HepG2 (cell line): ENCODE data around the gene HIPK2. TPM values are rescaled to one million over a fixed set of nuclear protein-coding genes. Genes with fewer than 3 reads are reported as not detected.

Experiments used
- CREB1 ChIP-seq, 2 experiments: fragments of 450-650 bp in 1 of 2; IDR thresholded peaks; 2 replicates each; pipeline ENCODE4 v1.6.1; 2016 to 2017; ENCODE audit warnings: control low read depth in 1 of 2, mild to moderate bottlenecking in 1 of 2, missing compliant biosample characterization in 1 of 2, missing genetic modification characterization in 1 of 2
- EED ChIP-seq: sonication (generic); formaldehyde crosslinking; IDR thresholded peaks from 2 replicates; pipeline ENCODE4 v1.5.0; 2020; ENCODE audit warnings: mild to moderate bottlenecking, missing genetic modification reagents
- HOXA3 ChIP-seq: sonication (generic); formaldehyde crosslinking; IDR thresholded peaks from 2 replicates; pipeline ENCODE4 v1.5.0; 2020; ENCODE audit warnings: missing genetic modification reagents
- KMT2A ChIP-seq: sonication (generic); formaldehyde crosslinking; IDR thresholded peaks from 2 replicates; pipeline ENCODE4 v1.4.0; 2020; ENCODE audit warnings: missing genetic modification reagents
- NFATC3 ChIP-seq: sonication (generic); formaldehyde crosslinking; IDR thresholded peaks from 2 replicates; pipeline ENCODE4 v1.5.1; 2020; ENCODE audit warnings: mild to moderate bottlenecking, missing genetic modification reagents
- NFE2L2 ChIP-seq: fragments of 150-350 bp; IDR thresholded peaks from 2 replicates; pipeline ENCODE4 v1.6.1; 2014; ENCODE audit warnings: low read length
- NFKB2 ChIP-seq: sonication (generic); formaldehyde crosslinking; IDR thresholded peaks from 2 replicates; pipeline ENCODE4 v1.4.0; 2020; ENCODE audit warnings: missing genetic modification reagents, borderline replicate concordance
- NFYC ChIP-seq: IDR thresholded peaks from 2 replicates; pipeline ENCODE4 v1.6.1; 2016; ENCODE audit warnings: missing genetic modification reagents, missing compliant biosample characterization
- NONO ChIP-seq, 2 experiments: fragments of 450-650 bp in 1 of 2; sonication (generic) in 1 of 2; formaldehyde crosslinking in 1 of 2; IDR thresholded peaks in 1 of 2; conservative IDR thresholded peaks in 1 of 2; 2 replicates each; pipeline versions ENCODE4 v1.6.1 to v1.8.0; 2017 to 2022; ENCODE audit warnings: mild to moderate bottlenecking in 1 of 2, missing genetic modification reagents in 1 of 2, moderate library complexity in 1 of 2
- PRDM4 ChIP-seq: sonication (generic); formaldehyde crosslinking; IDR thresholded peaks from 2 replicates; pipeline ENCODE4 v1.9.0; 2021; ENCODE audit warnings: missing genetic modification reagents, borderline replicate concordance
- RBAK ChIP-seq: sonication (generic); formaldehyde crosslinking; IDR thresholded peaks from 2 replicates; pipeline ENCODE4 v1.5.1; 2020; ENCODE audit warnings: mild to moderate bottlenecking, missing genetic modification reagents
- REPIN1 ChIP-seq: sonication (generic); formaldehyde crosslinking; IDR thresholded peaks from 2 replicates; pipeline ENCODE4 v1.8.0; 2022; ENCODE audit warnings: missing genetic modification reagents, low read depth, mild to moderate bottlenecking, borderline replicate concordance
- REXO4 ChIP-seq: sonication (generic); formaldehyde crosslinking; IDR thresholded peaks from 2 replicates; pipeline ENCODE4 v1.8.0; 2022; ENCODE audit warnings: missing genetic modification reagents, mild to moderate bottlenecking, borderline replicate concordance
- SALL2 ChIP-seq: sonication (generic); formaldehyde crosslinking; IDR thresholded peaks from 2 replicates; pipeline ENCODE4 v1.8.1; 2023; ENCODE audit warnings: mild to moderate bottlenecking, missing genetic modification reagents, inconsistent platforms
- SIN3A ChIP-seq: IDR thresholded peaks from 2 replicates; pipeline ENCODE4 v1.6.1; 2011; ENCODE audit warnings: low read depth, mild to moderate bottlenecking, control low read depth, low read length, borderline replicate concordance
- SMC3 ChIP-seq: IDR thresholded peaks from 2 replicates; pipeline ENCODE4 v1.6.1; 2011; ENCODE audit warnings: low read length, improper control_type of control experiment
- SNRNP70 ChIP-seq: fragments of 200-400 bp; formaldehyde crosslinking; IDR thresholded peaks from 2 replicates; pipeline ENCODE4 v1.6.1; 2017; ENCODE audit warnings: mild to moderate bottlenecking, low read depth, low read length, moderate library complexity
- SOX13 ChIP-seq, 3 experiments: fragments of 450-650 bp in 1 of 3; sonication (generic) in 1 of 3; formaldehyde crosslinking in 1 of 3; IDR thresholded peaks in 2 of 3; conservative IDR thresholded peaks in 1 of 3; 2 replicates each; pipeline versions ENCODE4 v1.5.0 to v1.6.1; 2016 to 2020; ENCODE audit warnings: antibody characterized with exemption in 1 of 3, mild to moderate bottlenecking in 1 of 3, missing compliant biosample characterization in 1 of 3, missing genetic modification reagents in 1 of 3, moderate library complexity in 1 of 3
- STAG1 ChIP-seq: sonication (generic); formaldehyde crosslinking; IDR thresholded peaks from 2 replicates; pipeline ENCODE4 v1.4.0; 2020; ENCODE audit warnings: missing genetic modification reagents
- ZNF121 ChIP-seq: sonication (generic); formaldehyde crosslinking; IDR thresholded peaks from 2 replicates; pipeline ENCODE4 v1.5.0; 2020; ENCODE audit warnings: mild to moderate bottlenecking, missing genetic modification reagents
- ZNF263 ChIP-seq: sonication (generic); formaldehyde crosslinking; IDR thresholded peaks from 2 replicates; pipeline ENCODE4 v1.4.0; 2020; ENCODE audit warnings: missing genetic modification reagents
- ZNF577 ChIP-seq: sonication (generic); formaldehyde crosslinking; IDR thresholded peaks from 2 replicates; pipeline ENCODE4 v1.4.0; 2020; ENCODE audit warnings: mild to moderate bottlenecking, low read depth, missing genetic modification reagents, borderline replicate concordance
- ZNF660 ChIP-seq: sonication (generic); formaldehyde crosslinking; IDR thresholded peaks from 2 replicates; pipeline ENCODE4 v1.5.1; 2020; ENCODE audit warnings: mild to moderate bottlenecking, low read depth, missing genetic modification reagents, borderline replicate concordance
- ZNF790 ChIP-seq: sonication (generic); formaldehyde crosslinking; IDR thresholded peaks from 2 replicates; pipeline ENCODE4 v1.8.0; 2022; ENCODE audit warnings: missing genetic modification reagents, mild to moderate bottlenecking, borderline replicate concordance
- polyA plus RNA-seq, 8 experiments: library from polyadenylated mRNA; depleted of rRNA in 3 of 8; stranded (reverse) in 7 of 8; unstranded in 1 of 8; fragments of >200 nt; fragmentation: Illumina TruSeq in 4 of 8; extraction: Trizol in 4 of 8; gene quantifications; 2 replicates each; pipeline versions ENCODE4 v1.2.1 to v1.2.3, GENCODE V29; 2011 to 2016; ENCODE audit warnings: low read depth in 4 of 8, missing spikeins in 1 of 8, mixed read lengths in 1 of 8; ENCODE audit not compliant: insufficient read depth in 1 of 8
- total RNA-seq, 5 experiments: library from RNA; depleted of rRNA; stranded (reverse); fragments of >200 nt; fragmentation: Illumina TruSeq; extraction: Trizol; gene quantifications; 2 replicates each; pipeline ENCODE4 v1.2.3, GENCODE V29; 2016; ENCODE audit warnings: low read depth in 1 of 5
- TF ChIP-seq, protein P1 (sequence below): sonication (generic); formaldehyde crosslinking; IDR thresholded peaks from 2 replicates; pipeline ENCODE4 v1.5.0; 2020; ENCODE audit warnings: mild to moderate bottlenecking, missing genetic modification reagents
- TF ChIP-seq, protein P2 (sequence below): sonication (generic); formaldehyde crosslinking; IDR thresholded peaks from 2 replicates; pipeline ENCODE4 v1.9.0; 2021; ENCODE audit warnings: missing genetic modification reagents, mild to moderate bottlenecking, borderline replicate concordance

Gene HIPK2
- total and polyA plus RNA-seq, 2 of the 13 experiments (the other 11 are each of a cell fraction or from before 2014, with no cell fraction given) = 14.4 to 20.2 TPM

DNA sequence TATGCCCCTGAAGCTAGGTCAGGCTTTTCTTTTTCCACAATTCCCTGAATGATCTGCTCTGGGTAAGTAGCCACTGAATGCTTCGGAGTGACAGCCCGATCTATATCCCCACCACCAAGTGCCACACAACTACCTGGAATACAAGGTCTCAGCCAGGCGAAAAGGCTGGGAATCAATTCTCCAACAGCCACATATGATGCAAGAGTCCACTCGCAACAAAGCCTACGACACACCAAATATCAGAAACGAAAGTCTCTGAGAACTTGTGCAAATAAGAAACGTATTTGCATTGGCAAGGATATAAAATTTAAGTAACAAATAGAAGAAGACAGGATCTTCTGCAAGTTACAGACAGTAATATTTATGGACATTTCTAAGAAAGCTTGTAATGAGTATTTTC is 5.7 kb downstream of the HIPK2 start (continued):
- TF ChIP-seq ZNF790 (no peak), EED (CRISPR knock-in tag) (no peak), ZNF660 (CRISPR knock-in tag) (no peak), STAG1 (CRISPR knock-in tag) (no peak), PRDM4 (CRISPR knock-in tag) (no peak), ZNF121 (CRISPR knock-in tag) (no peak), SIN3A (no peak), CREB1 (IDR thresholded peaks at IDR 0.05) (no peak), CREB1 (CRISPR knock-in tag; IDR thresholded peaks at IDR 0.05) (no peak), SALL2 (CRISPR knock-in tag) (no peak), RBAK (CRISPR knock-in tag) (no peak), SNRNP70 (no peak), NFYC (no peak), ZNF263 (CRISPR knock-in tag) (no peak), KMT2A (CRISPR knock-in tag) (peak; percentile 33; the same call in 1 of the 2 replicates), NFKB2 (CRISPR knock-in tag) (no peak), SOX13 (IDR thresholded peaks at IDR 0.05) (no peak), SOX13 (CRISPR knock-in tag; conservative IDR thresholded peaks at IDR 0.05 in 1 of 2, IDR thresholded peaks at IDR 0.05 in 1 of 2) (peak in 1 of 2 experiments; percentile 47; a peak in 1 of 4 replicates), HOXA3 (CRISPR knock-in tag) (peak; percentile 33; the same call in 1 of the 2 replicates), ZNF577 (CRISPR knock-in tag) (no peak), REPIN1 (0 out of 2 replicates have a peak, but pooled peaks have one; percentile 29), NFE2L2 (no peak), REXO4 (CRISPR knock-in tag) (no peak), NFATC3 (CRISPR knock-in tag) (no peak), SMC3 (0 out of 2 replicates have a peak, but pooled peaks have one; percentile 1), NONO (IDR thresholded peaks at IDR 0.05) (no peak), NONO (CRISPR knock-in tag; conservative IDR thresholded peaks at IDR 0.05) (no peak)
- TF ChIP-seq, protein P1, sequence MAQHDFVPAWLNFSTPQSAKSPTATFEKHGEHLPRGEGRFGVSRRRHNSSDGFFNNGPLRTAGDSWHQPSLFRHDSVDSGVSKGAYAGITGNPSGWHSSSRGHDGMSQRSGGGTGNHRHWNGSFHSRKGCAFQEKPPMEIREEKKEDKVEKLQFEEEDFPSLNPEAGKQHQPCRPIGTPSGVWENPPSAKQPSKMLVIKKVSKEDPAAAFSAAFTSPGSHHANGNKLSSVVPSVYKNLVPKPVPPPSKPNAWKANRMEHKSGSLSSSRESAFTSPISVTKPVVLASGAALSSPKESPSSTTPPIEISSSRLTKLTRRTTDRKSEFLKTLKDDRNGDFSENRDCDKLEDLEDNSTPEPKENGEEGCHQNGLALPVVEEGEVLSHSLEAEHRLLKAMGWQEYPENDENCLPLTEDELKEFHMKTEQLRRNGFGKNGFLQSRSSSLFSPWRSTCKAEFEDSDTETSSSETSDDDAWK = no peak
- TF ChIP-seq, protein P2, sequence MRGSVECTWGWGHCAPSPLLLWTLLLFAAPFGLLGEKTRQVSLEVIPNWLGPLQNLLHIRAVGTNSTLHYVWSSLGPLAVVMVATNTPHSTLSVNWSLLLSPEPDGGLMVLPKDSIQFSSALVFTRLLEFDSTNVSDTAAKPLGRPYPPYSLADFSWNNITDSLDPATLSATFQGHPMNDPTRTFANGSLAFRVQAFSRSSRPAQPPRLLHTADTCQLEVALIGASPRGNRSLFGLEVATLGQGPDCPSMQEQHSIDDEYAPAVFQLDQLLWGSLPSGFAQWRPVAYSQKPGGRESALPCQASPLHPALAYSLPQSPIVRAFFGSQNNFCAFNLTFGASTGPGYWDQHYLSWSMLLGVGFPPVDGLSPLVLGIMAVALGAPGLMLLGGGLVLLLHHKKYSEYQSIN (CRISPR knock-in tag) = no peak
